Esophagus muscularis mucosa (tissue), 3 donors: Measurements from ENCODE around the gene VIP.

ENCODE experiments used
- EP300 ChIP-seq: sonication (generic); formaldehyde crosslinking; IDR thresholded peaks from one replicate; pipeline ENCODE4 v1.6.1; 2017; ENCODE audit warnings: antibody characterized with exemption
- TF ChIP-seq, protein P1 (sequence below), 3 experiments: fragments of 200-600 bp in 2 of 3; fragments of 450-650 bp in 1 of 3; sonication (generic) in 2 of 3; IDR thresholded peaks; one replicate each; pipeline ENCODE4 v1.5.1; 2017 to 2019; ENCODE audit warnings: antibody characterized with exemption in 3 of 3, mild to moderate bottlenecking in 2 of 3, moderate library complexity in 1 of 3

- TF ChIP-seq, protein P1, sequence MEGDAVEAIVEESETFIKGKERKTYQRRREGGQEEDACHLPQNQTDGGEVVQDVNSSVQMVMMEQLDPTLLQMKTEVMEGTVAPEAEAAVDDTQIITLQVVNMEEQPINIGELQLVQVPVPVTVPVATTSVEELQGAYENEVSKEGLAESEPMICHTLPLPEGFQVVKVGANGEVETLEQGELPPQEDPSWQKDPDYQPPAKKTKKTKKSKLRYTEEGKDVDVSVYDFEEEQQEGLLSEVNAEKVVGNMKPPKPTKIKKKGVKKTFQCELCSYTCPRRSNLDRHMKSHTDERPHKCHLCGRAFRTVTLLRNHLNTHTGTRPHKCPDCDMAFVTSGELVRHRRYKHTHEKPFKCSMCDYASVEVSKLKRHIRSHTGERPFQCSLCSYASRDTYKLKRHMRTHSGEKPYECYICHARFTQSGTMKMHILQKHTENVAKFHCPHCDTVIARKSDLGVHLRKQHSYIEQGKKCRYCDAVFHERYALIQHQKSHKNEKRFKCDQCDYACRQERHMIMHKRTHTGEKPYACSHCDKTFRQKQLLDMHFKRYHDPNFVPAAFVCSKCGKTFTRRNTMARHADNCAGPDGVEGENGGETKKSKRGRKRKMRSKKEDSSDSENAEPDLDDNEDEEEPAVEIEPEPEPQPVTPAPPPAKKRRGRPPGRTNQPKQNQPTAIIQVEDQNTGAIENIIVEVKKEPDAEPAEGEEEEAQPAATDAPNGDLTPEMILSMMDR (IDR thresholded peaks at IDR 0.05), result no peak
- TF ChIP-seq EP300, result no peak
Observed at GRCh38 chr6:152804150-152804549, 53.6 kb downstream of the VIP start.
